Measurements from ENCODE around the gene TBC1D8. TPM values are rescaled to one million over a fixed set of nuclear protein-coding genes. Genes with fewer than 3 reads are reported as not detected.
A peak's percentile ranks its signal among the peaks of the same experiment; 100 is the strongest.

TBC1D8 gene
- total RNA-seq, 4 donors from 2014 or later = 19.5 to 46.9 (median 24.8) TPM

DNA sequence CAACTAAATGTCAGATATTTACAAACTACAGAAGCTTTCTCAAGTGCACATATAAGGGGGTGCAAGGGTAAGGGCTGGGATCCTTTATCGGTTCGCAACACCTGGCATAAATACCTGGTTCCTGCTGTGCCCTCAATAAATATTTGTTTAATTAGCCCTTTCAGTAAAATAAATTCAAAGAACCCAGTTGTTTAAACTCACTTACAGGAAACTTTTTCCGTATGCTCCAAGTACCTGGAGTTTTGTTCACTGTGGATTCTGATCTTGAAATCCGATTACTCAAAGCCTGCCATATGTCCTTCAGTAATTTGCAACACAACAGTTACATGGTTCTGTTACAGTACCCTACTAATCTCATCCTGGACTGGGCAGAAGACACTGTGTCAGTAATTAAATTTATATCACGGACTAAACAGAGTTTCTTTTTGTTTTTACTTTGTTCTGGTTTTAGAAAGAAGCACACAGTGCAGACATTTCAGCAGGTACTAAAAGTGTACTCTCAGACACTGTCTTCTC lies 36.9 kb downstream of the TBC1D8 start:
- H3K27ac ChIP-seq = peak overlapping the region in 3 of 4 donors; percentile 70 to 83 (median 78)
- no peak for DNase-seq
- no peak for TF ChIP-seq POLR2A (IDR thresholded peaks at IDR 0.05)
- TF ChIP-seq, protein P1, sequence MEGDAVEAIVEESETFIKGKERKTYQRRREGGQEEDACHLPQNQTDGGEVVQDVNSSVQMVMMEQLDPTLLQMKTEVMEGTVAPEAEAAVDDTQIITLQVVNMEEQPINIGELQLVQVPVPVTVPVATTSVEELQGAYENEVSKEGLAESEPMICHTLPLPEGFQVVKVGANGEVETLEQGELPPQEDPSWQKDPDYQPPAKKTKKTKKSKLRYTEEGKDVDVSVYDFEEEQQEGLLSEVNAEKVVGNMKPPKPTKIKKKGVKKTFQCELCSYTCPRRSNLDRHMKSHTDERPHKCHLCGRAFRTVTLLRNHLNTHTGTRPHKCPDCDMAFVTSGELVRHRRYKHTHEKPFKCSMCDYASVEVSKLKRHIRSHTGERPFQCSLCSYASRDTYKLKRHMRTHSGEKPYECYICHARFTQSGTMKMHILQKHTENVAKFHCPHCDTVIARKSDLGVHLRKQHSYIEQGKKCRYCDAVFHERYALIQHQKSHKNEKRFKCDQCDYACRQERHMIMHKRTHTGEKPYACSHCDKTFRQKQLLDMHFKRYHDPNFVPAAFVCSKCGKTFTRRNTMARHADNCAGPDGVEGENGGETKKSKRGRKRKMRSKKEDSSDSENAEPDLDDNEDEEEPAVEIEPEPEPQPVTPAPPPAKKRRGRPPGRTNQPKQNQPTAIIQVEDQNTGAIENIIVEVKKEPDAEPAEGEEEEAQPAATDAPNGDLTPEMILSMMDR (IDR thresholded peaks at IDR 0.05) = no peak

GRCh38 chr2:101113441-101114267 lies 37.5 kb downstream of the TBC1D8 start:
- WGBS, 2 donors = 19 to 26% methylated on average over 10 of the region's 10 CpGs
- H3K4me3 ChIP-seq = peak overlapping the region in 1 of 4 donors; percentile 23
- TF ChIP-seq, protein P1 (IDR thresholded peaks at IDR 0.05) = no peak
- no peak for TF ChIP-seq POLR2A (IDR thresholded peaks at IDR 0.05)
- intact Hi-C loops (cut with DNase I) = no loop called here
- H3K27me3 ChIP-seq = no peaks in the 10 kb centered on the region
- H3K36me3 ChIP-seq = no peaks in the 10 kb centered on the region
- no peaks in the 10 kb centered on the region for H3K9me3 ChIP-seq
- peak overlapping the region; percentile 49 to 83 (median 74) for H3K27ac ChIP-seq
- peaks cover 32 to 82% (median 58%) of the 10 kb centered on the region in 3 donors for H3K4me1 ChIP-seq
- DNase-seq = no peak

More for the DNA sequence above, 36.9 kb downstream of the TBC1D8 start:
- Histone ChIP-seq H3K36me3 (no peaks in the 10 kb centered on the region), H3K27me3 (no peaks in the 10 kb centered on the region), H3K9me3 (no peaks in the 10 kb centered on the region), H3K4me3 (no peak overlapping the region), H3K4me1 (peaks cover 35 to 82% (median 64%) of the 10 kb centered on the region in 3 donors)
- 64 to 79% methylated on average over 5 of the region's 5 CpGs for WGBS, 2 donors
- intact Hi-C loops (cut with DNase I) = no loop called here

DNA sequence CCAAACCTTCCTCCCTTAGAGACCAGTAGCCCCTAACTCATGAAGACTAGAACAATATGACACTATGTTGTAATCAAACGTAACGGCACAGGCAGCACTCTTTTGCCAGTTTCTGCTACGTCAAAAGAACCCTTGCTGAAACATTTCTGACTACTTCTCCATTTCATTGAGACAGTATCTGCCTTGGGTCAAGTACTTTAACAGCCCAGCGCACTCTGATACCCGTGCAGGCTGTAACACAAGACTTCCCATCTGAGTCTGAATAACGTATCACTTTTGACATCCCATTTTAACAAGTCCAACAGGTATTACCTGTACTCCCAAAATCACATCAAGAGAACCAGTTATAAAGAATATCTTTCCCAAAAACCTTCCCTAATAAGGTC lies 38.4 kb downstream of the TBC1D8 start:
- TF ChIP-seq, protein P1 (IDR thresholded peaks at IDR 0.05) = no peak
- TF ChIP-seq POLR2A (IDR thresholded peaks at IDR 0.05) = peak in 1 of 4 donors; percentile 8
- no peak overlapping the region for H3K4me3 ChIP-seq
- 40 to 56% methylated on average over 6 of the region's 6 CpGs for WGBS, 2 donors
- no peaks in the 10 kb centered on the region for H3K36me3 ChIP-seq
- H3K27me3 ChIP-seq = no peaks in the 10 kb centered on the region
- H3K27ac ChIP-seq = peak overlapping the region; percentile 65 to 83 (median 74)
- intact Hi-C loops (cut with DNase I) = no loop called here
- H3K9me3 ChIP-seq = no peaks in the 10 kb centered on the region
- DNase-seq = no peak
- peaks cover 32 to 78% (median 53%) of the 10 kb centered on the region in 3 donors for H3K4me1 ChIP-seq

DNA sequence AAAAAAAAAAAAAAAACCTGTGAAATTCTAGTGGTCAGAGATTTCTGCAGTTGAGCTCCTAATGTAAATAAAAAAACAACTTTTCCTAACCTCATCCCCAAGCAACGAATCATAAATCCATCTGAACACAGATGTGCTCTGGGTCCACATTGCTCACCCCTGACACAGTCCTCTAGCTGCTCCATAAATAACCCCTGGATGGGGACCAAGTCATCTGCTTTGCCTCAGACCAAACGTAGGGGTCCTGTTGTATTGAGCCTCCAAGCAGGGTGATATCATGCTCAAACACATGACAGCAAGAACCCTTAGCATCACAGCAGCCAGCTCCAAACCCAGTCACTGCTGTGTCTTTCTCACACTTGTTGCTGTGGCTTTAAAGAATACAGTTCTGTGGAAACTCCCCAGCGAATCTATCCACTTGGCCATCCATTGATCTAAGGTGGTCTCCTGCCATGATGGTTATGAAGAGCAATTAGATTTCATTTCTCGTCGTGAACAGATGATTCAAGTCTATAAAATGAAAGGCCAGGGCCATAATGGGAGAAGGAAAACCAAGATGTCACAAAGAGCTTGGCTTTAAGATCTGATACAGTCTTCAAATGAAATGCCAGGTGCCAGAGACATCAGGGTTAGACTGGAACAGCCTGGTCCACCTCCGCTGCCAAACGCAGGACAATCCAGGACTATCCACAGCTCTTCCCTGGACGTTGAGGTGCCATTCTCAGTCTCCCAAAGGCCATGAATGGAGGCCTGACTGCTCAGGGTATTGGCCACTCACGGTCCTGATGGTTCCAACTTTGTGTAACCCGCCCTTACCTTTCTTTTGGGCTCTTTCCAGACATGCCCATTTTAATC lies 39.0 kb downstream of the TBC1D8 start:
- no peaks in the 10 kb centered on the region for H3K36me3 ChIP-seq
- peak overlapping the region; percentile 65 to 83 (median 74) for H3K27ac ChIP-seq
- intact Hi-C loops (cut with DNase I) = no loop called here
- no peak overlapping the region for H3K4me3 ChIP-seq
- TF ChIP-seq, protein P1 (IDR thresholded peaks at IDR 0.05) = no peak
- no peak for TF ChIP-seq POLR2A (IDR thresholded peaks at IDR 0.05)
- DNase-seq = no peak
- 67 to 77% methylated on average over 8 to 10 of the region's 10 CpGs for WGBS, 2 donors
- peaks cover 32 to 78% (median 53%) of the 10 kb centered on the region in 3 donors for H3K4me1 ChIP-seq
- no peaks in the 10 kb centered on the region for H3K9me3 ChIP-seq
- H3K27me3 ChIP-seq = no peaks in the 10 kb centered on the region

Measured in esophagus squamous epithelium (tissue), 5 donors.